ENCODE results near the gene RAB1B.

The RAB1B gene

GRCh38 chr11:66268244-66268951, at the start of gene RAB1B:
RAB1B (plus strand) TSS chr11:66268639; CDS start chr11:66268680, 41 bp downstream.
- Histone ChIP-seq H3K4me1 (ENCODE audit: control insufficient read depth, insufficient read depth, low read length, unreplicated experiment) (peaks cover 8% of the 10 kb centered on the region), H3K4me3 (ENCODE audit: low read depth, low read length) (peak within 1 kb of the TSS; percentile 95), H3K27me3 (ENCODE audit: insufficient read depth, low read length) (no peaks in the 10 kb centered on the region), H3K79me2 (ENCODE audit: control insufficient read depth, insufficient read depth, low read length, unreplicated experiment) (peaks cover 23% of the 10 kb centered on the region), H3K27ac (ENCODE audit: low read depth, low read length) (peak within 1 kb of the TSS; percentile 79), H3K36me3 (ENCODE audit: insufficient read depth, low read length) (peaks cover 7% of the 10 kb centered on the region; the same call in 1 of the 2 replicates), H2AFZ (ENCODE audit: low read length, unreplicated experiment) (peak within 1 kb of the TSS; percentile 57)

DNA sequence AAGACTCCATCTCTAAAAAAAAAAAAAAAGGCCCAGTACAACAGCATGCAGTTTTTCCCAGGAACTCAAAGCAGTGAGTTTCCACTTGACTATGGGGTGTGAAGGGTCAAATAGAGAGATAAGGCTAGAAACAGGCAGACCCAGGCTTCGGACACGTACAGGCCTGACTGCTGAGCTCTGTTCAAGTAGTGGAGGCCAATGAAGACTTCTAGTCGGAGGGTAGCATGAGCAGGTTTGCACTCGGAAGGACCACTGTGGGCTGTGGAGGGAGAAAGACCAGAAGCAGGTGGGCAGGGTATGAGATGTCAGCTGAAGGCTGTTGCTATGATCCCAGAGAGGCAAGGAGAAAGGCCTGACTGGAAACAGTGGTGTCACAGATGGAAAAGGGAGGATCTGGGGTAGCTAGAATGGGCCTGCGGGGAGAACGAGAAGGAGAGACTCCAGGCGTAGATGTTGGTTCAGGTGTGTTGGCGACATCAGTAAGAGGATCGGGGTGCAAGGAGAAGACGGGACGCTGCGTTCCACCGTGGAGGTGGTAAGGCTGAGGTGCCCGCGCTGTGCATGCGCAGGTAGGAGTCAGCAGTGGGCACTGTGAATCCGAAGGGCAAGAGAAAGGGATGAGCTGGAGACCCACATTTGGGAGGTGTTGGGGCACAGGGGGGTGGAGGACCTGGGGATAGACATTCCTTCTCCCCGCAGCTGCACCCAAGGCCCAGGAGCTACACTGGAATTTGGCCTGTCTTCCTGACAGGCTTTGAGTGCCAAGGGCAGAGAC, 49.4 kb upstream of the RAB1B start:
- H3K4me1 ChIP-seq (ENCODE audit: control insufficient read depth, insufficient read depth, low read length, unreplicated experiment), result no peaks in the 10 kb centered on the region
- H3K79me2 ChIP-seq (ENCODE audit: control insufficient read depth, insufficient read depth, low read length, unreplicated experiment), result no peaks in the 10 kb centered on the region
- H2AFZ ChIP-seq (ENCODE audit: low read length, unreplicated experiment), result no peak overlapping the region
- no peak overlapping the region for H3K4me3 ChIP-seq (ENCODE audit: low read depth, low read length)
- no peaks in the 10 kb centered on the region for H3K27me3 ChIP-seq (ENCODE audit: insufficient read depth, low read length)
- no peak overlapping the region for H3K27ac ChIP-seq (ENCODE audit: low read depth, low read length)
- peaks cover 17% of the 10 kb centered on the region; the same call in 1 of the 2 replicates for H3K36me3 ChIP-seq (ENCODE audit: insufficient read depth, low read length)

- Histone ChIP-seq H3K4me3 (ENCODE audit: low read depth, low read length) (no peak overlapping the region), H2AFZ (ENCODE audit: low read length, unreplicated experiment) (no peak overlapping the region), H3K4me1 (ENCODE audit: control insufficient read depth, insufficient read depth, low read length, unreplicated experiment) (no peaks in the 10 kb centered on the region), H3K36me3 (ENCODE audit: insufficient read depth, low read length) (peaks cover 22% of the 10 kb centered on the region), H3K27me3 (ENCODE audit: insufficient read depth, low read length) (no peaks in the 10 kb centered on the region), H3K27ac (ENCODE audit: low read depth, low read length) (no peak overlapping the region), H3K79me2 (ENCODE audit: control insufficient read depth, insufficient read depth, low read length, unreplicated experiment) (no peaks in the 10 kb centered on the region)
These were observed 48.4 kb upstream of the RAB1B start for GRCh38 chr11:66219846-66220565.

DNA sequence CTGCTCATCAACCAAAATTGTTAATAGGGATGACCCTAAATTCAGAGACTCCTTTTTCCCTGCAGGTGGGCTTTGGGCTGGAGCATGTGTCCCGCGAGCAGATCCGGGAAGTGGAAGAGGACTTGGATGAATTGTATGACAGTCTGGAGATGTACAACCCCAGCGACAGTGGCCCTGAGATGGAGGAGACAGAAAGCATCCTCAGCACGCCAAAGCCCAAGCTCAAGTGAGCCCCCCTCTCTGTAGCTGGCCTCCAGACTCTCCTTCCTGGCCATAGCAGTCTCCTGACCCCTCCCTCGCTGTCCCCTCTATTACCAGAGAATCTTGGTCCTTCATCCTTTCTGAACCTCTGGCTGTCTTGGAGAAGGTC, 47.9 kb upstream of the RAB1B start:
- Histone ChIP-seq H3K27ac (ENCODE audit: low read depth, low read length) (no peak overlapping the region), H3K27me3 (ENCODE audit: insufficient read depth, low read length) (no peaks in the 10 kb centered on the region), H3K4me3 (ENCODE audit: low read depth, low read length) (no peak overlapping the region), H3K4me1 (ENCODE audit: control insufficient read depth, insufficient read depth, low read length, unreplicated experiment) (no peaks in the 10 kb centered on the region), H3K36me3 (ENCODE audit: insufficient read depth, low read length) (peaks cover 22% of the 10 kb centered on the region), H2AFZ (ENCODE audit: low read length, unreplicated experiment) (no peak overlapping the region), H3K79me2 (ENCODE audit: control insufficient read depth, insufficient read depth, low read length, unreplicated experiment) (no peaks in the 10 kb centered on the region)

DNA sequence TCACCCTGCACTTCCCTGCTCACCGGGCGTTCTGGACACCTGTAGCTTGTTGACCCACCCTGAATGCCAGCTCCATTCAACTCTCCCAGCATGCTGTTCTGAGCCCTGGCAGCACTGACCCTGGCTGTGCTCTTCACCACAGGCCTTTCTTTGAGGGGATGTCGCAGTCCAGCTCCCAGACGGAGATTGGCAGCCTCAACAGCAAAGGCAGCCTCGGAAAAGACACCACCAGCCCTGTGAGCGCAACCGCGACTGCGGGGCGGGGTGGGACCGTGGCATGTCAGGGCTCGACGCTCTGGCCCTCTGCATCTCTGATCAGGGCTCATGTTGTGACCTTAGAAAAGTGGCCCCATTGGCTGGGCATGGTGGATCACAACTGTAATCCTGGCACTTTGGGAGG, 47.4 kb upstream of the RAB1B start:
- Histone ChIP-seq H3K27ac (ENCODE audit: low read depth, low read length) (no peak overlapping the region), H3K36me3 (ENCODE audit: insufficient read depth, low read length) (peaks cover 21% of the 10 kb centered on the region), H2AFZ (ENCODE audit: low read length, unreplicated experiment) (no peak overlapping the region), H3K27me3 (ENCODE audit: insufficient read depth, low read length) (no peaks in the 10 kb centered on the region), H3K79me2 (ENCODE audit: control insufficient read depth, insufficient read depth, low read length, unreplicated experiment) (no peaks in the 10 kb centered on the region), H3K4me1 (ENCODE audit: control insufficient read depth, insufficient read depth, low read length, unreplicated experiment) (no peaks in the 10 kb centered on the region), H3K4me3 (ENCODE audit: low read depth, low read length) (no peak overlapping the region)

DNA sequence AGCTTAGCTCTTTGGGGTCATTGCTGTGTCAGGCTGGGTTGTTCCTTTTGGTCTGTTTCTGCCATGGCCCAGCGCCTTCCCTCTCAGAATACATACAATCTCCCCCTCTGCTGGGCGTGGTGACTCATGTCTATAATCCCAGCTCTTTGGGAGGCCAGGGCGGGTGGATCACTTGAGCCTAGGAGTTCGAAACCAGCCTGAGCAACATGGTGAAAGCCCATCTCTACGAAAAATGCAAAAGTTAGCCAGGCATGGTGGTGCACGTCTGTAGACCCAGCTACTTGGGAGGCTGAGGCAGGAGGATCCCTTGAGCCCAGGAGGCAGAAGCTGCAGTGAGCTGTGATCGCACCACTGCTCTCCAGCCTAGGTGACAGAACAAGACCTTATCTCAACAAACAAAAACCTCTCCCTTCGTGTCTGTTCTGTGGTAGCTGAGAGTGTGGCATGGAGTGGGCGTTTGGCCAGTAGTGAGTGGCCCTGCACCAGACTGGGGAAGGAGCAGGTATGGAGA, 46.7 kb upstream of the RAB1B start:
- H2AFZ ChIP-seq (ENCODE audit: low read length, unreplicated experiment), result no peak overlapping the region
- peaks cover 17% of the 10 kb centered on the region for H3K36me3 ChIP-seq (ENCODE audit: insufficient read depth, low read length)
- H3K27me3 ChIP-seq (ENCODE audit: insufficient read depth, low read length), result no peaks in the 10 kb centered on the region
- no peak overlapping the region for H3K27ac ChIP-seq (ENCODE audit: low read depth, low read length)
- H3K4me1 ChIP-seq (ENCODE audit: control insufficient read depth, insufficient read depth, low read length, unreplicated experiment), result no peaks in the 10 kb centered on the region
- H3K79me2 ChIP-seq (ENCODE audit: control insufficient read depth, insufficient read depth, low read length, unreplicated experiment), result no peaks in the 10 kb centered on the region
- H3K4me3 ChIP-seq (ENCODE audit: low read depth, low read length), result no peak overlapping the region

GRCh38 chr11:66222358-66223149, 45.9 kb upstream of the RAB1B start:
- peaks cover 18% of the 10 kb centered on the region for H3K36me3 ChIP-seq (ENCODE audit: insufficient read depth, low read length)
- H3K27ac ChIP-seq (ENCODE audit: low read depth, low read length), result no peak overlapping the region
- no peaks in the 10 kb centered on the region for H3K27me3 ChIP-seq (ENCODE audit: insufficient read depth, low read length)

DNA sequence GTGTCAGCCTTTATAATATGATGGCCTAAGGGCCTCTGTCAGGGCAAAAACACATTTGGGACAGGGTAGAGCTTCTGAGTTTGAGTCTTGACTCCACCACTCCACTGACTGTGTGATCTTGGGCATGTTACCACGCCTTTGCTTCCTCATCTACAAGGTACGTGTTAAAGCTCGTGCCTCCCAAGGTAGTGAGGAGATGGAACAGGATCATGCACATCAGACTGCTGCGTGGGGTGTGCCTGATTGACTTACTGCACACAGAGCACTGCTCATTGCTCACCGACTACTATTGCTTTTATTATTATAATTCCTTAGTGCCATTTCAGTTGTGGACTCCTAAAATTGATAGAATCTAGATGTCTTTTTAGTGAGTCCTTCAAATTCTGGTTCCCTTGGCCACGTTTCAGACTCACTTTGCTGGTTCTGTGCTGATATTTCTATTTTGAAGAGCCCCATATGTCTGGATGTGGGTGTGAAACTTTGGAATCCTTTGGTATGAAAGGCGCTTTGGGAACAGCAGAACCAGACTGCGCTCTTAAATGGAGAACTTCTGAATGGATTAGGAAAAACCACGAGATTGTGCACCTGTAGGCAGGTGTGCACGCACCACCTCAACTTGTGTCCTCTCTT, 44.1 kb upstream of the RAB1B start:
- H3K27ac ChIP-seq (ENCODE audit: low read depth, low read length), result no peak overlapping the region
- peaks cover 27% of the 10 kb centered on the region for H3K36me3 ChIP-seq (ENCODE audit: insufficient read depth, low read length)
- no peak overlapping the region for H2AFZ ChIP-seq (ENCODE audit: low read length, unreplicated experiment)

More at GRCh38 chr11:66222358-66223149, 45.9 kb upstream of the RAB1B start:
- H3K4me1 ChIP-seq (ENCODE audit: control insufficient read depth, insufficient read depth, low read length, unreplicated experiment), result no peaks in the 10 kb centered on the region
- H3K79me2 ChIP-seq (ENCODE audit: control insufficient read depth, insufficient read depth, low read length, unreplicated experiment), result no peaks in the 10 kb centered on the region
- no peak overlapping the region for H2AFZ ChIP-seq (ENCODE audit: low read length, unreplicated experiment)
- H3K4me3 ChIP-seq (ENCODE audit: low read depth, low read length), result no peak overlapping the region

DNA sequence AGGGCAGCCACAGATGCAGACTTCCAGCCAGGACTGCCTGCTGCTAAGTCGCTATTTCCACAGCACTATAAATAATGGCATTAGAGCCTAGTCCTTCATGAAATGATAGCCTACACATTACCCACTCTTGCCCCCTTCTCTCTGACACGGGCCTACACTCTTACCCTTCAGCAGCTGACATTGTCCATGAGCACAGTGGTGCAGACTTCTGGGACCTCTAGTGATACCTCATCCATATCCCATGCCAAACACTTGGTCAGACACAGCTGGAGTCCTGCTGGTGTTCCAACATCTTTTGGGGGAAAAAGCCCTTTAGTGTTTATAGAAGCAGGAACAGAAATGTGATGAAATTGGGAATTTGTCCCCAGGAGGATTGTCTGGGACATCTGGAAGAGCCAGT, 43.4 kb upstream of the RAB1B start:
- Histone ChIP-seq H3K4me3 (ENCODE audit: low read depth, low read length) (no peak overlapping the region), H2AFZ (ENCODE audit: low read length, unreplicated experiment) (no peak overlapping the region), H3K27ac (ENCODE audit: low read depth, low read length) (no peak overlapping the region), H3K27me3 (ENCODE audit: insufficient read depth, low read length) (no peaks in the 10 kb centered on the region), H3K79me2 (ENCODE audit: control insufficient read depth, insufficient read depth, low read length, unreplicated experiment) (no peaks in the 10 kb centered on the region), H3K36me3 (ENCODE audit: insufficient read depth, low read length) (peaks cover 20% of the 10 kb centered on the region), H3K4me1 (ENCODE audit: control insufficient read depth, insufficient read depth, low read length, unreplicated experiment) (no peaks in the 10 kb centered on the region)

More for the DNA sequence above, 44.1 kb upstream of the RAB1B start:
- Histone ChIP-seq H3K27me3 (ENCODE audit: insufficient read depth, low read length) (no peaks in the 10 kb centered on the region), H3K4me3 (ENCODE audit: low read depth, low read length) (no peak overlapping the region), H3K79me2 (ENCODE audit: control insufficient read depth, insufficient read depth, low read length, unreplicated experiment) (no peaks in the 10 kb centered on the region), H3K4me1 (ENCODE audit: control insufficient read depth, insufficient read depth, low read length, unreplicated experiment) (no peaks in the 10 kb centered on the region)

Data from ACC112 (cell line).